Activated CD4-positive, CD25-positive, alpha-beta regulatory T cell treated with anti-CD3 and anti-CD28 coated beads, Interleukin-2, amount 50 U/mL, for 16 hours (primary cell): ENCODE results near the gene CFAP107.

Experiments used
- DNase-seq: peaks from one replicate; pipeline ENCODE4 v3.0.0-alpha.2; 2020; ENCODE audit warnings: low read depth, low spot score

CFAP107 gene

GRCh38 chr1:12741946-12742345 is 4.1 kb upstream of the CFAP107 start:
- DNase-seq = no peak

GRCh38 chr1:12745126-12745991 is 641 bp upstream of the CFAP107 start:
- no peak for DNase-seq

- no peak for DNase-seq
These were observed 2.9 kb downstream of the CFAP107 start for GRCh38 chr1:12748778-12749355.

GRCh38 chr1:12754738-12755137 is 8.7 kb downstream of the CFAP107 start:
- DNase-seq = no peak

GRCh38 chr1:12756273-12756672 is 10.3 kb downstream of the CFAP107 start:
- DNase-seq = no peak

- DNase-seq = no peak
These were observed 10.9 kb downstream of the CFAP107 start for GRCh38 chr1:12756768-12757413.

- DNase-seq = no peak
These were observed 11.8 kb downstream of the CFAP107 start for GRCh38 chr1:12757836-12758235.

- DNase-seq = no peak
These were observed 14.3 kb downstream of the CFAP107 start for GRCh38 chr1:12760256-12760795.

GRCh38 chr1:12761781-12762180 is 15.8 kb downstream of the CFAP107 start:
- DNase-seq = no peak

GRCh38 chr1:12762766-12763165 is 16.8 kb downstream of the CFAP107 start:
- DNase-seq = no peak

GRCh38 chr1:12763479-12763878 is 17.5 kb downstream of the CFAP107 start:
- DNase-seq = no peak

GRCh38 chr1:12764016-12764415 is 18.0 kb downstream of the CFAP107 start:
- no peak for DNase-seq

GRCh38 chr1:12769031-12769430 is 23.0 kb downstream of the CFAP107 start:
- DNase-seq = no peak

- DNase-seq = no peak
These were observed 24.0 kb downstream of the CFAP107 start for GRCh38 chr1:12769976-12770505.

GRCh38 chr1:12770620-12771019 is 24.6 kb downstream of the CFAP107 start:
- no peak for DNase-seq

- DNase-seq = no peak
These were observed 25.2 kb downstream of the CFAP107 start for GRCh38 chr1:12771186-12771585.

GRCh38 chr1:12772520-12772919 is 26.5 kb downstream of the CFAP107 start:
- no peak for DNase-seq

- no peak for DNase-seq
These were observed 27.4 kb downstream of the CFAP107 start, which contains the start of gene PRAMEF12 for GRCh38 chr1:12773438-12773837. Gene PRAMEF12 (plus strand): TSS chr1:12773738. CDS start chr1:12774868, 1,130 bp downstream.

GRCh38 chr1:12774801-12775345 is 28.9 kb downstream of the CFAP107 start:
- DNase-seq = no peak

GRCh38 chr1:12775443-12775842 is 29.4 kb downstream of the CFAP107 start:
- no peak for DNase-seq

- no peak for DNase-seq
These were observed 31.0 kb downstream of the CFAP107 start for GRCh38 chr1:12776801-12777557.
